Smooth muscle cell (in vitro differentiated cells): ENCODE data around the gene NXF3. TPM values are rescaled to one million over a fixed set of nuclear protein-coding genes. Genes with fewer than 3 reads are reported as not detected.
"Not testable (repeated sequence)": the region's sequence is repeated elsewhere in the genome, so short reads cannot be mapped to it uniquely, and the experiment has no call there.

ENCODE experiments used
- DNase-seq: peaks from one replicate; lab custom pipeline; 2025; ENCODE audit not compliant: unreplicated experiment; lab: John Stamatoyannopoulos, UW
- H2AFZ ChIP-seq: fragments of 200-600 bp; sonication (generic); 2 replicates; pipeline ENCODE4 v1.6.0; 2016; ENCODE audit warnings: antibody characterized with exemption, low read depth, mild to moderate bottlenecking
- H3F3A ChIP-seq: fragments of 200-600 bp; sonication (generic); 2 replicates; pipeline ENCODE4 v1.6.0; 2017; ENCODE audit warnings: antibody characterized with exemption, low read depth
- H3K27ac ChIP-seq: fragments of 200-600 bp; sonication (generic); 2 replicates; pipeline ENCODE4 v1.5.1; 2016; ENCODE audit warnings: low read depth, mild to moderate bottlenecking
- H3K27me3 ChIP-seq: fragments of 200-600 bp; sonication (generic); 2 replicates; pipeline ENCODE4 v1.6.1; 2016; ENCODE audit warnings: low read depth, mild to moderate bottlenecking
- H3K36me3 ChIP-seq: fragments of 200-600 bp; sonication (generic); 2 replicates; pipeline ENCODE4 v1.5.1; 2016; ENCODE audit warnings: low read depth
- H3K4me1 ChIP-seq: fragments of 200-600 bp; sonication (generic); 2 replicates; pipeline ENCODE4 v1.5.1; 2016; ENCODE audit warnings: low read depth
- H3K4me2 ChIP-seq: fragments of 200-600 bp; sonication (generic); 2 replicates; pipeline ENCODE4 v1.6.0; 2016; ENCODE audit warnings: mild to moderate bottlenecking
- H3K4me3 ChIP-seq: fragments of 200-600 bp; sonication (generic); 2 replicates; pipeline ENCODE4 v1.5.1; 2016; ENCODE audit warnings: mild to moderate bottlenecking
- H3K79me2 ChIP-seq: fragments of 200-600 bp; sonication (generic); 2 replicates; pipeline ENCODE4 v1.6.0; 2016; ENCODE audit warnings: low read depth, mild to moderate bottlenecking
- H3K9ac ChIP-seq: fragments of 200-600 bp; sonication (generic); 2 replicates; pipeline ENCODE4 v1.6.0; 2016; ENCODE audit warnings: low read depth
- H3K9me3 ChIP-seq: fragments of 200-600 bp; sonication (generic); replicated peaks from 2 replicates; pipeline ENCODE4 v1.5.1; 2016; ENCODE audit warnings: low read depth
- H4K20me1 ChIP-seq: fragments of 200-600 bp; sonication (generic); 2 replicates; pipeline ENCODE4 v1.6.0; 2016; ENCODE audit warnings: low read depth
- CTCF ChIP-seq: fragments of 200-600 bp; sonication (generic); IDR thresholded peaks from 2 replicates; pipeline ENCODE4 v1.5.1; 2017; ENCODE audit warnings: borderline replicate concordance, mild to moderate bottlenecking, antibody characterized with exemption; ENCODE audit not compliant: insufficient read depth, poor library complexity, severe bottlenecking
- WGBS: methylation state at CpG from one replicate; pipeline ENCODE4 v1.1.7; 2016; ENCODE audit warnings: low lambda C conversion rate; 5-methylcytosine and 5-hydroxymethylcytosine counted together
- polyA plus RNA-seq: library from polyadenylated mRNA; unstranded; fragments of >200 nt; fragmentation: Nextera tagmentation; extraction: Ambion mirVana; gene quantifications from 2 replicates; pipeline ENCODE4 v1.2.1, GENCODE V29; 2016
- total RNA-seq: library from RNA; depleted of rRNA; stranded (reverse); fragments of >200 nt; gene quantifications from 2 replicates; pipeline ENCODE4 v1.2.3, GENCODE V29; 2014

NXF3 gene
- total RNA-seq = not detected in 2 replicates
- not detected in 2 replicates for polyA plus RNA-seq

GRCh38 chrX:103092942-103093341 lies at the start of gene NXF3:
Gene NXF3 (minus strand): TSS chrX:103093143. CDS start chrX:103093023, 120 bp downstream.
- Histone ChIP-seq H3K27ac (no peak within 1 kb of the TSS), H3K9ac (no peak within 1 kb of the TSS), H3K79me2 (no peaks in the 10 kb centered on the region), H3K4me3 (no peak within 1 kb of the TSS), H3F3A (no peaks in the 10 kb centered on the region), H2AFZ (no peak within 1 kb of the TSS), H3K36me3 (no peaks in the 10 kb centered on the region), H3K4me1 (no peaks in the 10 kb centered on the region), H3K27me3 (no peaks in the 10 kb centered on the region), H3K4me2 (no peak within 1 kb of the TSS), H4K20me1 (no peaks in the 10 kb centered on the region), H3K9me3 (no peaks in the 10 kb centered on the region)
- DNase-seq = no peak
- no peak for TF ChIP-seq CTCF
- WGBS = 80% methylated on average over 5 of the region's 5 CpGs

GRCh38 chrX:103136528-103136927 lies 43.6 kb upstream of the NXF3 start:
- H3K4me2 ChIP-seq, H3K4me1 ChIP-seq, H3F3A ChIP-seq, H3K27me3 ChIP-seq, H4K20me1 ChIP-seq, H3K9ac ChIP-seq, H3K27ac ChIP-seq, H3K79me2 ChIP-seq, H2AFZ ChIP-seq, DNase-seq, H3K36me3 ChIP-seq, H3K4me3 ChIP-seq, H3K9me3 ChIP-seq: not testable (repeated sequence)
- 79% methylated on average over 1 of the region's 2 CpGs for WGBS

GRCh38 chrX:103124284-103124683 lies 31.3 kb upstream of the NXF3 start:
- no peak for DNase-seq
- no peak overlapping the region for H3K9ac ChIP-seq
- no peaks in the 10 kb centered on the region for H3K36me3 ChIP-seq
- H3K4me3 ChIP-seq = no peak overlapping the region
- no peaks in the 10 kb centered on the region for H3K4me1 ChIP-seq
- H3K4me2 ChIP-seq = no peak overlapping the region
- no peaks in the 10 kb centered on the region for H3F3A ChIP-seq
- no peak overlapping the region for H2AFZ ChIP-seq
- H3K27me3 ChIP-seq = no peaks in the 10 kb centered on the region
- H3K79me2 ChIP-seq = no peaks in the 10 kb centered on the region
- no peak overlapping the region for H3K27ac ChIP-seq
- TF ChIP-seq CTCF = no peak
- H3K9me3 ChIP-seq = no peaks in the 10 kb centered on the region
- H4K20me1 ChIP-seq = no peaks in the 10 kb centered on the region

- Histone ChIP-seq H3K4me1 (no peaks in the 10 kb centered on the region), H3K27ac (no peak overlapping the region), H3K4me2 (no peak overlapping the region), H3K27me3 (no peaks in the 10 kb centered on the region), H3K4me3 (no peak overlapping the region), H3F3A (no peaks in the 10 kb centered on the region), H3K9ac (no peak overlapping the region), H4K20me1 (no peaks in the 10 kb centered on the region), H3K79me2 (no peaks in the 10 kb centered on the region), H2AFZ (no peak overlapping the region), H3K9me3 (no peaks in the 10 kb centered on the region), H3K36me3 (no peaks in the 10 kb centered on the region)
- TF ChIP-seq CTCF = no peak
- no peak for DNase-seq
- WGBS = 71% methylated on average over 5 of the region's 5 CpGs
These were observed 27.8 kb upstream of the NXF3 start for GRCh38 chrX:103120748-103121147.

- not testable (repeated sequence) for H3K27ac ChIP-seq, H3K36me3 ChIP-seq, DNase-seq, H3K79me2 ChIP-seq, H3K27me3 ChIP-seq, H3F3A ChIP-seq, H3K4me2 ChIP-seq, H3K9ac ChIP-seq, H3K4me1 ChIP-seq, H3K4me3 ChIP-seq, H3K9me3 ChIP-seq, H2AFZ ChIP-seq, H4K20me1 ChIP-seq
- 92% methylated on average over 13 of the region's 14 CpGs for WGBS
These were observed 24.0 kb upstream of the NXF3 start for GRCh38 chrX:103116970-103117369.

- not testable (repeated sequence) for DNase-seq, H3K36me3 ChIP-seq, H3K79me2 ChIP-seq, H3K4me1 ChIP-seq, H3K9me3 ChIP-seq, H3K27me3 ChIP-seq, H3F3A ChIP-seq, H2AFZ ChIP-seq, H3K9ac ChIP-seq, H3K4me3 ChIP-seq, H3K27ac ChIP-seq, H4K20me1 ChIP-seq, H3K4me2 ChIP-seq
- 85% methylated on average over 6 of the region's 6 CpGs for WGBS
These were observed 16.6 kb upstream of the NXF3 start for GRCh38 chrX:103109497-103109896.
